H9 (cell line): Measurements from ENCODE around the gene CFAP100. TPM values are rescaled to one million over a fixed set of nuclear protein-coding genes. Genes with fewer than 3 reads are reported as not detected.

ENCODE experiments used
- DNase-seq: peaks from one replicate; pipeline ENCODE4 v3.0.0-alpha.2; 2017
- H2AFZ ChIP-seq: one replicate; pipeline ENCODE4 v1.6.1; 2013; ENCODE audit warnings: mild to moderate bottlenecking, low read length, control low read depth, moderate library complexity
- H2AK5ac ChIP-seq: 2 replicates; pipeline ENCODE4 v1.6.1; 2013; ENCODE audit warnings: low read length, control low read depth, mixed read lengths; ENCODE audit not compliant: insufficient read length
- H2BK120ac ChIP-seq: one replicate; pipeline ENCODE4 v1.6.1; 2013; ENCODE audit warnings: low read depth, mild to moderate bottlenecking, low read length, control low read depth, inconsistent platforms; ENCODE audit not compliant: poor library complexity, severe bottlenecking
- H2BK12ac ChIP-seq: 2 replicates; pipeline ENCODE4 v1.6.1; 2013; ENCODE audit warnings: low read length, control low read depth, mixed read lengths, low read depth; ENCODE audit not compliant: insufficient read length
- H2BK15ac ChIP-seq: 2 replicates; pipeline ENCODE4 v1.6.1; 2013; ENCODE audit warnings: low read depth, low read length, control low read depth
- H2BK20ac ChIP-seq: one replicate; pipeline ENCODE4 v1.6.1; 2013; ENCODE audit warnings: low read depth, mild to moderate bottlenecking, low read length, control low read depth, inconsistent platforms; ENCODE audit not compliant: poor library complexity, severe bottlenecking
- H2BK5ac ChIP-seq: 2 replicates; pipeline ENCODE4 v1.6.1; 2013; ENCODE audit warnings: low read length, control low read depth, mixed read lengths; ENCODE audit not compliant: insufficient read length
- H3K14ac ChIP-seq: 2 replicates; pipeline ENCODE4 v1.6.1; 2013; ENCODE audit warnings: low read length, control low read depth; ENCODE audit not compliant: insufficient read depth
- H3K18ac ChIP-seq: 2 replicates; pipeline ENCODE4 v1.6.1; 2013; ENCODE audit warnings: low read depth, mild to moderate bottlenecking, mixed read lengths, low read length, control low read depth; ENCODE audit not compliant: insufficient read length
- H3K23ac ChIP-seq: 2 replicates; pipeline ENCODE4 v1.6.1; 2013; ENCODE audit warnings: low read length, control low read depth, mixed read lengths, low read depth; ENCODE audit not compliant: insufficient read length
- H3K23me2 ChIP-seq: 2 replicates; pipeline ENCODE4 v1.6.1; 2013; ENCODE audit warnings: low read depth, mild to moderate bottlenecking, mixed read lengths, low read length, control low read depth; ENCODE audit not compliant: insufficient read length, poor library complexity, severe bottlenecking
- H3K27ac ChIP-seq: 2 replicates; pipeline ENCODE4 v1.5.1; 2013; ENCODE audit warnings: low read length, control low read depth, mixed read lengths, low read depth; ENCODE audit not compliant: insufficient read length
- H3K27me3 ChIP-seq: 2 replicates; pipeline ENCODE4 v1.6.1; 2013; ENCODE audit warnings: low read length, control low read depth, inconsistent platforms; ENCODE audit not compliant: insufficient read depth
- H3K4ac ChIP-seq: 2 replicates; pipeline ENCODE4 v1.6.1; 2013; ENCODE audit warnings: low read depth, mild to moderate bottlenecking, control low read depth, inconsistent platforms, low read length, moderate library complexity
- H3K4me1 ChIP-seq: 2 replicates; pipeline ENCODE4 v1.6.1; 2013; ENCODE audit warnings: low read length, control low read depth, inconsistent platforms; ENCODE audit not compliant: insufficient read depth
- H3K4me2 ChIP-seq: 2 replicates; pipeline ENCODE4 v1.6.1; 2013; ENCODE audit warnings: low read length, control low read depth, mixed read lengths; ENCODE audit not compliant: insufficient read length, insufficient read depth
- H3K56ac ChIP-seq: 2 replicates; pipeline ENCODE4 v1.6.1; 2013; ENCODE audit warnings: low read depth, mild to moderate bottlenecking, mixed read lengths, low read length, control low read depth; ENCODE audit not compliant: insufficient read length
- H3K79me1 ChIP-seq: 2 replicates; pipeline ENCODE4 v1.6.1; 2013; ENCODE audit warnings: low read depth, mild to moderate bottlenecking, moderate library complexity, low read length, control low read depth, inconsistent platforms; ENCODE audit not compliant: insufficient read depth, poor library complexity, severe bottlenecking
- H3K79me2 ChIP-seq: 2 replicates; pipeline ENCODE4 v1.6.1; 2013; ENCODE audit warnings: low read length, control low read depth, inconsistent platforms; ENCODE audit not compliant: insufficient read depth
- H3K9ac ChIP-seq: 2 replicates; pipeline ENCODE4 v1.6.1; 2013; ENCODE audit warnings: low read length, control low read depth, mixed read lengths; ENCODE audit not compliant: insufficient read length; ENCODE audit errors: extremely low read depth
- H3K9me3 ChIP-seq: one replicate; pipeline ENCODE4 v1.6.1; 2013; ENCODE audit warnings: low read depth, low read length, inconsistent platforms; ENCODE audit not compliant: control insufficient read depth
- H3T11ph ChIP-seq: one replicate; pipeline ENCODE4 v1.6.1; 2013; ENCODE audit warnings: mild to moderate bottlenecking, low read length, control low read depth, inconsistent platforms
- H4K20me1 ChIP-seq: one replicate; pipeline ENCODE4 v1.6.1; 2013; ENCODE audit not compliant: control insufficient read depth, insufficient read length, insufficient read depth
- H4K5ac ChIP-seq: 2 replicates; pipeline ENCODE4 v1.6.1; 2013; ENCODE audit warnings: low read depth, mild to moderate bottlenecking, mixed read lengths, low read length, control low read depth; ENCODE audit not compliant: insufficient read length
- H4K8ac ChIP-seq: replicated peaks from 2 replicates; pipeline ENCODE4 v1.6.1; 2013; ENCODE audit warnings: low read length, control low read depth, mixed read lengths, low read depth; ENCODE audit not compliant: insufficient read length
- H4K91ac ChIP-seq: 2 replicates; pipeline ENCODE4 v1.6.1; 2013; ENCODE audit warnings: low read depth, mild to moderate bottlenecking, moderate library complexity, mixed read lengths, low read length, control low read depth; ENCODE audit not compliant: insufficient read length
- H3K27ac Mint-ChIP-seq, 3 experiments: 2 replicates in 2 of 3; 3 replicates in 1 of 3; pipeline ENCODE4 v1.8.0; 2020 to 2021; ENCODE audit warnings: mixed read lengths in 3 of 3, mild to moderate bottlenecking in 1 of 3, moderate library complexity in 1 of 3
- H3K27me3 Mint-ChIP-seq: 2 replicates; pipeline ENCODE4 v1.8.0; 2021; ENCODE audit warnings: low read depth, mild to moderate bottlenecking, moderate library complexity, mixed read lengths
- H3K36me3 Mint-ChIP-seq, 3 experiments: 2 replicates in 2 of 3; 3 replicates in 1 of 3; pipeline ENCODE4 v1.8.0; 2020 to 2021; ENCODE audit warnings: low read depth in 3 of 3, mixed read lengths in 3 of 3; ENCODE audit not compliant: insufficient read depth in 1 of 3
- H3K4me1 Mint-ChIP-seq, 2 experiments: 2 replicates each; pipeline ENCODE4 v1.8.0; 2020; ENCODE audit warnings: mixed read lengths in 2 of 2
- H3K4me3 Mint-ChIP-seq, 2 experiments: 2 replicates in 1 of 2; 3 replicates in 1 of 2; pipeline ENCODE4 v1.8.0; 2020 to 2021; ENCODE audit warnings: mild to moderate bottlenecking in 2 of 2, mixed read lengths in 2 of 2, moderate library complexity in 1 of 2
- H3K9me3 Mint-ChIP-seq, 2 experiments: 2 replicates in 1 of 2; 3 replicates in 1 of 2; pipeline ENCODE4 v1.8.0; 2020; ENCODE audit warnings: mild to moderate bottlenecking in 2 of 2, mixed read lengths in 2 of 2, moderate library complexity in 1 of 2
- CTCF ChIP-seq: fragments of 200-600 bp; sonication (generic); conservative IDR thresholded peaks from 3 replicates; pipeline ENCODE4 v1.8.0; 2021; ENCODE audit warnings: antibody characterized with exemption, mild to moderate bottlenecking
- WGBS: extraction: QIAGEN DNeasy Blood & Tissue Kit; methylation state at CpG from one replicate; pipeline ENCODE4 v1.1.7; 2013; ENCODE audit warnings: missing lambda C conversion rate, low lambda C conversion rate, mixed read lengths; ENCODE audit not compliant: insufficient read length; ENCODE audit errors: extremely low coverage; 5-methylcytosine and 5-hydroxymethylcytosine counted together
- total RNA-seq: library from RNA; stranded (reverse); gene quantifications from 2 replicates; pipeline ENCODE4 v1.2.1, GENCODE V29; 2021

The CFAP100 gene
- total RNA-seq, 1 experiment from 2014 or later: 0.44 TPM

GRCh38 chr3:126372413-126373145 lies 22.1 kb upstream of the CFAP100 start:
- Histone ChIP-seq H3K79me1 (no peaks in the 10 kb centered on the region), H3K4ac (no peak overlapping the region), H2BK20ac (no peak overlapping the region), H4K20me1 (no peaks in the 10 kb centered on the region), H3K56ac (no peak overlapping the region), H2BK5ac (no peak overlapping the region), H2AK5ac (no peak overlapping the region), H3K9ac (no peak overlapping the region), H3K9me3 (no peaks in the 10 kb centered on the region), H4K8ac (no peak overlapping the region), H3K23me2 (no peaks in the 10 kb centered on the region), H4K91ac (no peak overlapping the region), H3K18ac (no peak overlapping the region), H3K27ac (no peak overlapping the region), H2AFZ (no peak overlapping the region), H4K5ac (no peak overlapping the region), H3K23ac (no peak overlapping the region), H2BK120ac (no peak overlapping the region), H3T11ph (no peak overlapping the region), H3K79me2 (no peaks in the 10 kb centered on the region), H3K27me3 (no peaks in the 10 kb centered on the region), H2BK12ac (no peak overlapping the region), H3K4me1 (peaks cover 3% of the 10 kb centered on the region; the same call in 1 of the 2 replicates), H3K14ac (no peak overlapping the region), H3K4me2 (no peak overlapping the region), H2BK15ac (no peak overlapping the region)
- H3K27ac Mint-ChIP-seq: peak overlapping the region in 1 of 3 experiments; percentile 46; a peak in 1 of 7 replicates
- no peaks in the 10 kb centered on the region; a peak in 1 of 7 replicates for H3K36me3 Mint-ChIP-seq
- no peak for DNase-seq
- no peak for TF ChIP-seq CTCF
- H3K9me3 Mint-ChIP-seq: 0 out of 5 replicates have a peak, but pooled peaks cover 0 to 2% of the 10 kb centered on the region in 2 experiments
- no peak overlapping the region for H3K4me3 Mint-ChIP-seq
- WGBS: no CpG with 5 or more reads among the region's 12 CpGs
- H3K4me1 Mint-ChIP-seq: peaks cover 5 to 8% of the 10 kb centered on the region in 2 experiments
- H3K27me3 Mint-ChIP-seq: no peaks in the 10 kb centered on the region; the same call in none of the 2 replicates
